Measurements from ENCODE around the gene TAF4.

The TAF4 gene

GRCh38 chr20:61940976-61941720 lies 124.5 kb downstream of the TAF4 start:
- DNase-seq: no peak

DNA sequence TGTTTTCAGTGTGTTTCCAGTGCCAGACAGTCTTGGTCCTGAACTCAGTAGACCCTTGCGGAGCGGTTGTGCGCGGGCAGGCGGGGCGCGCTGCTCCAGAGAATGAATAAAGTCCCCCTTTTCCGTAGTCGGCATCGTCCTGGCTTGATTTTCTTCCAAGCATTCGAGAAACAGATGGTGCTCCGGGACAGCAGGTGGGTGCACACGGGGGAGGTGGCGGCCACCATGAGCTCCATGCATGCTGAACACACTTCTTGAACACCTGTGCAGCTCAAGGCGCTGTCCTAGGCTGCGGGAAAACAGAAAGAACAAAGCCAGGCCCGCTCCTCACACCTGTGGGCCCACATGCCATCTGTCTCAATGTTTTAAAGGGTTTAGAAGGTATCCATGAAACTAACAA lies 125.2 kb downstream of the TAF4 start:
- no peak for DNase-seq

DNA sequence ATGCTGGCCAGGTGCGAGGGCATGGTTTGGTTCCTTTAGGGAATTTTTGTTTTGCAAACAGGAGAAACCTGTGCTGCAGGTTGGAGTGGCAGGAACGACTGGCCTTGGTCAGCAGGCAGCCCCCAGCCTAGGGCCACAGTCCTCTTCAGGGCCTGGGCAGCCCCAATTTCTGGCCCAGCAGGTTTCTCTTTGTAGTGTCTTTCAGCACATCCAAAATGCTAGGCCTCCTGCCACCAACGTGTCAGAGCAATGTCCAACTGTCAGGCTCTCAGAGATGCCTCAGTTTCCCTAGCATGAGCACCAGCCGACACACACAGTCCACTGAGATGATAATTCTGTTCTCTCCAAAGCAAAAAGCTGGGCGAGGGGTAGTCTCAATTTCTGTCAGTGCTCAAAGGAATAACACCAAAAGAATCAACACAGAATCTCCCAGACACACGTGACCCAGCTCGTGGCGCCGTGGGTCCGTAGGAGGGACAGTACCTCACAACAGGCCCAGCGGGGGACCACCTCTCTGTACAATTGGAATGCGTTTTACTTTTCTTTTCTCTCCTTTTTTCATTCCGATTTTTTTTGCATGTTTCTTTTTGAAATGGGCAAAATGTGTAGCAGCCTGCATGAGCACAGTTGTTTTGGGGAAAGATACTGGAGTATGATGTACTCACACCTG lies 125.9 kb downstream of the TAF4 start:
- no peak for DNase-seq

DNA sequence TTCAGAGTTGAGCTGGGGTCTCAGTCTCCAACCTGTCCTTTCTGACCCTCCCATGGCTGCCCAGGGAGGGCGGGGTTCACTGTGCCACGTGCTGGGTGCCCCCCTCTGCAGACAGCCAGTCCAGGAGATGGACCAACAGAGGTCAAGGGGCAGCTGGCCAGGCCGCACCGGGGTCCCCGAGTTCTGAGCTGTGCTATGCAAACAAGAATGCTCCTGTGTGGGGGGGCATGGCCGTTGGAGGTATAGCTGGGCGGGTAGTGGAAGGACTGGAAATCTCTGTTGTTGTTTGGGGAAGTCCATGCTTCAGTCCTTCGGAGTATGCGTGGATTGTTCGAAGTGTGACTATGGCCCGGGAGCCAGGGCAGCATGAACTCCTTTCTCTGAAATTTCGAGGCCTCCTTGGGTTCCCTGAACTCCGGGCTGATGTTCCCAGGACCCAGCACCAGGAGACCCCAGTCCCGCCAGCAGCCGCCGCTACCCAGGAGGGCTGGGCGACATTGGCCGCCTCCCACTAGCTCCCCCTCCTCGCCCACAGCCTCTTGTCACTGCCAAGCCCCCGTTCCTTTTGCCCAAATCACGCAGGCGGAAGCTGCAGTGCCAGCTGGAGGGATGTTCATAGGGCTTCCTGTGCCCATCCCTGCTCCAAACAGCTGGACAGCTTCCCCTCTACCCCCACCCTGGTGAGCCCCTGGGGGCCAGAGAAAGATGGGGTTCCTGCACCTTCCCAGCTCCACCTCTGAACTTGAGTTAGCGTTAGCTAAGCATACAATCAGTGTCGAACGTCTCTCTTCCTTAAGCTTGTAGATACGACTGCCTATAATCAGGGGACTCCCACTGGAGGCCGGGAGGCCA lies 126.6 kb downstream of the TAF4 start:
- DNase-seq: no peak

- DNase-seq: no peak
Measured at GRCh38 chr20:61937963-61938838, 127.5 kb downstream of the TAF4 start.

GRCh38 chr20:61937146-61937962 lies 128.3 kb downstream of the TAF4 start:
- DNase-seq: no peak

- DNase-seq: no peak
Measured at GRCh38 chr20:61936701-61937131, 129.0 kb downstream of the TAF4 start.

- DNase-seq: no peak
Measured at GRCh38 chr20:61935926-61936700, 129.6 kb downstream of the TAF4 start.

- DNase-seq: no peak
Measured at GRCh38 chr20:61934716-61935530, 130.8 kb downstream of the TAF4 start.

DNA sequence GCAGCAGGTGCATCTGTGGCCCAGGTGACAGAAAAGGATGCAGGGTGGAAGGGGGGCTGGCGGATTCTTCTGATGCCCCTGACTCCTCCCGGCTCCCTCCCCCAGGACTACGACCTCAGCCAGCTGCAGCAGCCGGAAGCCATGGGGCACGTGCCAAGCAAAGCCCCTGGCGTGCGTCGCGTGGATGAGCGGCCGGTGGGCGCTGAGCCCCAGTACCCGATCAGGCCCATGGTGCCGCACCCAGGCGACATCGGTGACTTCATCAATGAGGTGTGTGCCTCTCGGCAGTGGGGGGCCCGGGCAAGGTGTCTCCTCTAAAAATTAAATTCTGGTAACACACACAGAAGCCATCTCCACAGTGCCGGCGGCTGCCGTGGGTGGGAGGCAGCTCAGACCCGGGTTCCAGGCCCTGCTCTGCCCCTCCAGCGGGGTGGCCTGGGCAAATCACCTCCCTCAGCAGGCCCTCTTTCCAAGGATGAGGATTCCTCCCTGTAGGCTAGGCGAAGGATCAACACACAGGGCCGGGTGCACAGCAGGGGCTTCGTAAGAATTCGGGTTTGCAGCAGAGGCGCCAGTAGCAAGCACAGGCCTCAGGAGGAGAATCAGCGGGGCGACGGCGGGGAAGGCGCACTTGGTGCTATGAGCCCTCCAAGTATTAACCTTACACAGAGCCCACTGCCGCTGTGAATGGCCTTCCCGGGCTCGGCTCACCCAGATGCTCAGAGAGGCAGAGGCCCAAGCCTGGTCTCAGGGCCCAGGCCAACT lies 131.5 kb downstream of the TAF4 start:
- no peak for DNase-seq

DNA sequence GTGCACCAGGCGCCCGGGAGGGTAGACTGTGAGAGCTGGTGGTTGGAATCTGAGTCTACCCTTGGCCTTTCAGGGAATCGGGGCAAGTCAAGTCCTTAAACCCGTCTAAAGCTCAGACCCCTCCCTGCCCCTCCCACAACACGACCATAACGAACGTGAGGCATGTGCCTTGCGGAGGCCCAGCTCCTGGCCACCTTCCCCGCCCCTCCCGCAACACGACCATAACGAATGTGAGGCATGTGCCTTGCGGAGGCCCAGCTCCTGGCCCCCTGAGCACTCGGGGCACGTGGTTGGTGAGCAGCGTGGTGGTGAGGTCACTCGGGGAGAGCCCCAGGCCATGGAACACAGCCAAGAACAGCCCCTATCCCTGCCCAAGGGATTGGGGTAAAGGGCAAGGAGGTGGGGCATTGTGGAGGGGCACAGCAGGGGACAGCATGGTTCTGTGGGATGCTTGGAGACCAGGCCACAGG lies 132.2 kb downstream of the TAF4 start:
- DNase-seq: no peak

DNA sequence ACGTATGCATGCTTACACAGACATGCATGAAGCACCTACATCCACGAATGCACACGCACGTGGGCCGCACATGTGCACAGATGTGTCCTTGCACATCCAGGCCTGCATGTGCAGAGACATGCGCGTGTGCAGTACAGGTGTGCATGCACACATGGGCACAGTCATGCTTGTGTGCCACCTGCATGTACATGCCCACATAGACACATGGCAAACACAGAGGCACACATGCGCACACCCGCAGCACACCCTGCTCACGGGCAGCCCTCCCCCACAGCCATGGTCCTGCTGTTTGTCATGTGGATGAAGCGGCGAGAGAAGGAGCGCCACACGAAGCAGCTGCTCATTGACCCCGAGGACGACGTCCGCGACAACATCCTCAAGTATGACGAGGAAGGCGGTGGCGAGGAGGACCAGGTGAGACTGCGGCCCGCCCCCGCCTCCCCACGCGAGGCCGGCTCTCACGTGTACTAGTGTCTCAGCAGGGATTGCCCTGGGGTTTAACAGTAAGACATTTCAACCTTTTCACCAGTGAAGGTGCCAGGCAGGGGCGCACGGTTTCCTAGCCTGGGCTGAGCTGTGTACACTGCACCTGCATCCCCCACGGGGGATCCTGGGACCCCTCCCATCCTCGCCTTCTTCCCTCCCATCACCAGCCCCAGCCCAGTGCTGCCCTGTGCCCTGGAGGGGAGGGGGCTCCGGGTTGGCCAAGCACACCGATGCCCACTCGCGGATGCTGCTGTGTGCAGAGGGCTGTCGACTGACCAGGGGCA lies 132.8 kb downstream of the TAF4 start:
- DNase-seq: no peak

DNA sequence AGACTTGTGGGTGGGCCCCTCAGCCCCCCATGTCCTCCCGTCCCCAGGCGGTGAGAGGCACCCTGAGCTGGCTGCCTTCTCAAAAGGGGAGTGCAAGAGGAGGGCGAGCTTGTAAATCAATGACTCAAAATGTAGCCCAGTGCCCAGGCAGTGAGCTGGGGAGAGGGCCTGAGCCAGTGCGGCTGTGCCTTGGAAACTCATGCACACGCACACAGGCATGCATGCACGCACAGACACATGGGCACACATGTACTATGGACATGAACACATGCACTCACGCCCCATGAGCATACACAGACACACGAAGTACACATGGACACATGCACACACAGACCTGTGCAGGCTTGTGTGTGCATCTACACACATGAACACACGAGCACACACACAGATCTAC lies 133.5 kb downstream of the TAF4 start:
- no peak for DNase-seq

- DNase-seq: no peak
Measured at GRCh38 chr20:61931476-61932198, 134.0 kb downstream of the TAF4 start.

GRCh38 chr20:61930776-61931475 lies 134.8 kb downstream of the TAF4 start:
- DNase-seq: no peak

DNA sequence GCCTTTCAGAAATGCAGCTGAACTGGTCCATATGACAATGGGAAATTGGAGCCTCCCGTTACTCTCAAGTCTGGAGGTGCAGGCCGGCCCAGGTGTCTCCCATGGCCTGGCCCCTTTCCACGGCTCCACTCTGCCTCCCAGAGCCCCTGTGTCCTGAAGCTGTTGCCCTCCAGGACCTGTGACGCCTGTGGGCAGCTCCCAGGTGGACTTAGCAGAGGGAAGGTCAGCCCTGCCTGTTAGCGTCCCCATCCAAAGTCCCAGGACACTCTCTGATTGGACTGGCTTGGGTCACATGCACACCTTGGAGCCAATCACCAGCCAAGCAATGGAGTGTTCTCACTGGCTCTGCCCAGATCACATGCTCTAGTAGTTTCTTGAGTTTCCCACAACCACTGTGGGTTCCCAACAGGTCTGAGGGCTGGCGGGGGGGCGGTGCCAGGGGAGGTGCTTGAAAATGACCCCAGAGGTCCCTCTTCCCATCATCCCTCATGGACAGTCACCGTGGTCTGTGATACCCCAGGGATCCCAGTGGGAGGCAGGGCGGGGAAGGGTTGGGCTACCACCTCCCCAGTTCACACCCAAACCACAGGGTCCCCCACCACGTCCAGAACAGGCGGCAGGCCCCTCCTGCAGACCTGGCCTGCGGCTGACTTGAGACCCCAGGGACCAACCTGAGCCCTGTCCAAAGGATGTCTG lies 135.6 kb downstream of the TAF4 start:
- no peak for DNase-seq
